NB4 (cell line): ENCODE results near the gene ZCCHC2.

Experiments used
- DNase-seq: peaks from one replicate; pipeline ENCODE4 v3.0.0; 2010; ENCODE audit warnings: low read depth
- H3K4me3 ChIP-seq: one replicate; pipeline ENCODE4 v1.5.1; 2011; ENCODE audit warnings: mild to moderate bottlenecking, low read depth, low read length, moderate library complexity
- MYC ChIP-seq: IDR thresholded peaks from 2 replicates; pipeline ENCODE4 v1.6.1; 2011; ENCODE audit warnings: low read depth, low read length
- POLR2A ChIP-seq: IDR thresholded peaks from 2 replicates; pipeline ENCODE4 v1.6.1; 2011; ENCODE audit warnings: mild to moderate bottlenecking; ENCODE audit not compliant: insufficient read length; ENCODE audit errors: extremely low read depth
- TF ChIP-seq, protein P1 (sequence below): IDR thresholded peaks from 2 replicates; pipeline ENCODE4 v1.6.1; 2011; ENCODE audit warnings: low read depth, low read length
- TF ChIP-seq, protein P2 (sequence below): IDR thresholded peaks from one replicate; pipeline ENCODE4 v1.5.1; 2012; ENCODE audit warnings: low read depth, low read length

The ZCCHC2 gene

DNA sequence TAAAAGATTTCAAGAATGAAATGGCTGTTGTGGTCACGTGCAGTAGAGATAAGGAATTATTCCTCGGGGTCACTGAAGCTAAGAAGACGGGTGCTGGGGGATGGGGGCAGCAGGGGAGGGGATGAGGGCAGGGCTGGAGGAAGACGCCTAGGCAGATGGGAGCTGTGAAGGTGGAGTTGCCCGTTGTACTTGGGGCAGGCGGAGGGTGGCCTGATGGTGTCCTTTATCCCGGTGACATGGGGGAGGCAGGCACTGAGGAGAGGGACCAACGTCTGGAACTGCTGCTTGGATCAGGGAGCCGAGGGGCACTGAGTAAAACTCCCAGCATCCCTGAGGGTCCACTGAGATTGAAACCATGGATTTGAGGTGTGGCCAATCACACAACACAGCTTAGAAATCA is 64.9 kb downstream of the ZCCHC2 start:
- no peak overlapping the region for H3K4me3 ChIP-seq
- DNase-seq: no peak
- TF ChIP-seq, protein P1, sequence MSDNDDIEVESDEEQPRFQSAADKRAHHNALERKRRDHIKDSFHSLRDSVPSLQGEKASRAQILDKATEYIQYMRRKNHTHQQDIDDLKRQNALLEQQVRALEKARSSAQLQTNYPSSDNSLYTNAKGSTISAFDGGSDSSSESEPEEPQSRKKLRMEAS: no peak
- TF ChIP-seq MYC: no peak
- TF ChIP-seq, protein P2, sequence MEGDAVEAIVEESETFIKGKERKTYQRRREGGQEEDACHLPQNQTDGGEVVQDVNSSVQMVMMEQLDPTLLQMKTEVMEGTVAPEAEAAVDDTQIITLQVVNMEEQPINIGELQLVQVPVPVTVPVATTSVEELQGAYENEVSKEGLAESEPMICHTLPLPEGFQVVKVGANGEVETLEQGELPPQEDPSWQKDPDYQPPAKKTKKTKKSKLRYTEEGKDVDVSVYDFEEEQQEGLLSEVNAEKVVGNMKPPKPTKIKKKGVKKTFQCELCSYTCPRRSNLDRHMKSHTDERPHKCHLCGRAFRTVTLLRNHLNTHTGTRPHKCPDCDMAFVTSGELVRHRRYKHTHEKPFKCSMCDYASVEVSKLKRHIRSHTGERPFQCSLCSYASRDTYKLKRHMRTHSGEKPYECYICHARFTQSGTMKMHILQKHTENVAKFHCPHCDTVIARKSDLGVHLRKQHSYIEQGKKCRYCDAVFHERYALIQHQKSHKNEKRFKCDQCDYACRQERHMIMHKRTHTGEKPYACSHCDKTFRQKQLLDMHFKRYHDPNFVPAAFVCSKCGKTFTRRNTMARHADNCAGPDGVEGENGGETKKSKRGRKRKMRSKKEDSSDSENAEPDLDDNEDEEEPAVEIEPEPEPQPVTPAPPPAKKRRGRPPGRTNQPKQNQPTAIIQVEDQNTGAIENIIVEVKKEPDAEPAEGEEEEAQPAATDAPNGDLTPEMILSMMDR: no peak
- no peak for TF ChIP-seq POLR2A

DNA sequence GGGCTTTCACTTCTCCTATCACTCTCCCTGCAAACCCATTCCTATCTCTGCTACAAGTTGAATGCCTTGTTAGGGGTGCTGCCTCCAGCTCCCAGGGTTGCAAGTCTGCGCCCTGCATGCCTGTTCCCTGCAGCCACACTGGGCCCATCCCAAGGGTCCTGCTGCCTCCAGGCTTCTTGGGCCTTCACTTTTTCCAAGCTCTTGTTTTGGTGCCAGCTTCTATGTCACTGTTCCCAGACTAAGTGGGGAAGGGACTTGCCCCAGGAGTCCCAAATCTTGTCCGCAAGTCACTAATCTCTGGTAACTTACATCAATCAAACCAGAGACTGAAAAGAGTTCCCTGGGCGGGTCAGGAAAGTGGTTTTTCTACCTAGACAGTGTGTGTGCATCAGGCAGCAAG is 65.4 kb downstream of the ZCCHC2 start:
- DNase-seq: no peak
- no peak overlapping the region for H3K4me3 ChIP-seq
- TF ChIP-seq POLR2A (no peak), MYC (no peak)
- TF ChIP-seq, protein P2: no peak
- TF ChIP-seq, protein P1: no peak

DNA sequence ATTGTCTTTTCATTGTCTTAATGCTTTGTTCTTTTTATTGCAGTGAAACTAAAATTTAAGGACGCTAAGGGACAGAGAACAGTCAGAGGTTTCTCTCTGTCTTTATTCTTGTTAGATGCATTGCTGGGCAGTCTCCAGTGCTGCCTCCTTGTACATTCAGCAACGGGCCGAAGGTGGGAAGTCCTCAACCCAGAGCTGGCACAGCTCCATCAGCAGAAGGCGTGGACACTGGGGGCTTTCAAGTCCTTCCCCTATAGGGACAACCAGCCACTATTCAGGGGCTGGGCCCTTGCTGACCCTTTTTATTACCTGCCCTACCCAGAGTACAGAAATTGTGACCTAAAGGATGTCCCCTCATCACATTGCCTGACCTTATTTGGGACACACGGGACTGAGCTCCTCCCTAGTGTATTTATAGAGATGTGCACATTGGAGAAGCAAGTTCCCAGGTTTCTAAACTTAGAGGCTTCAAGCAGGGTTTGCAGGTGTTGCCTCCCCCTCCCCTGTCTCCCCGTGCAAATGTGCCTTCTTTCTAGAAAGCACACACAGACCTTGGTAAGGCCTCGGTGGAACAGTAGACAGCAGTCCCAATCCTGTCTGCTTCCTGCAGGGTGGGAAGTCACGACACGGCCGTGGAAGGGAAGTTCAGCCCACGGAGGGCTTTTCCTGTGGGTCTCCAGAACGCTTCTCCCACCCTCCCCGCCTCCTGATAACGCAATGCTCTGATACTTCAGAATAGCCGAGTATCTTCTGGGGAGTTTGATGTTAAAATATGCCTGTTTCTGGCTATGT is 68.2 kb downstream of the ZCCHC2 start:
- TF ChIP-seq POLR2A: no peak
- TF ChIP-seq, protein P2: no peak
- no peak for TF ChIP-seq MYC
- TF ChIP-seq, protein P1: no peak
- no peak for DNase-seq
- no peak overlapping the region for H3K4me3 ChIP-seq

DNA sequence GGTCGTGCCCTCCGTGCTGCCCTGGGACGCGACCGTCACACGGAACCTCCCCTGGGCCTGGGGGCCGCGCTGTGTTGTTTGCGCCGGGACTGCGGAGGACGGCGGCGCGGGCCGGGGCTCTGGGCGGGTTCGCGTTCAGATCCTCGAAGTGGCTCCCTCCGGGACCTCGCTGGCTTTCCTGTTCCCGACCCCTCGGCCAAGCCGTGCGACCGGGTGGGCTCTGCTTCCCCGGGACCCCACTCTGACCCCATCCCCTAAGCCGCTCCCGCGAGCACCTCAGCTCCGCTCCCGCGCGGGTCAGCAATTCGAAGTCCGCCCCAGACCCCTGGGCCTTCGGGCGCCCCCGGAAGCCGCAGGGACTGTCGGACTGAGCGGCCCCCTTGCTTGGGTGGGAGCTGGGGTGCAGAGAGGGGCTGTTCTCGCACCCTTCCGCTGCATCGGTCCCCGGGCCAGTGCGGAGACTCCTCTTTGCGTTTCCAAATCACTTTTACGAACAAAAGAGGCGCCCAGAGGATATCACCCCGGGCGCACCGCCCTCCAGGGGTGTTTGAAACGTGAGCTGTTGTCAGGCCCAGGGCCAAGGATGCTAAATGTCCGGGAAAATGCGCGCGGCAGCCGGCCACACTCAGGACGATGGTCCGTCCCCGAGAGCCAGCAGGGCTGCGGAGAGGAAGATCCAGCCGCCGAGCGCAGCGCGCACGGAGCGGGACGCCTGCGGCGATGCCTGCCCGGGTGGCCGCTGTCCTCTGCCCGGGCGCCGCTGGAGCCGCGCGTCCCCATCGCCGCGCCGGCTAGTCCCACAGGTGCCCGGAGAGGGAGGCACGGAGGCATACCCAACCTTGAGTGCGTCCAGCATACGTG is 73.5 kb downstream of the ZCCHC2 start:
- no peak overlapping the region for H3K4me3 ChIP-seq
- DNase-seq: no peak
- TF ChIP-seq, protein P2: no peak
- no peak for TF ChIP-seq POLR2A
- no peak for TF ChIP-seq MYC
- TF ChIP-seq, protein P1: no peak

DNA sequence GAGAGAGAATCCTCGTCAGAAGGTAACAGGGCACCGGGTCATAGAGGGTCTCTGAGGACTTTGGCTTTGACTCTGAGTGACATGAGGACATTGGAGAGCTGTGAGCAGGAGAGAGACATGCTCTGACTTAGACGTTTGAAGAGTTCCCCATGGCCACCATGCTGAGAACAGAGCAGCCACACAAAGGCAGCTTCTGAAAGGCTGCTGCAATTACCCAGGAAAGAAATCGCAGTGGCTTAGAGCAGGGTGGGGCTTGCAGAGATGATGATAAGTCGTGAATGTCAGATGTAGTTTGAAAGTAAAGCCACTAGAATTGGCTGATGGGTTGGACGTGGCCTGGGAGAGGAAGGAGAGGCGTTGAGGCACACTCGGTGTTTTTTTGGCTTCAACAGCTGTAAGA is 79.0 kb downstream of the ZCCHC2 start:
- no peak overlapping the region for H3K4me3 ChIP-seq
- DNase-seq: no peak
- TF ChIP-seq MYC (no peak), POLR2A (no peak)
- TF ChIP-seq, protein P2: no peak
- TF ChIP-seq, protein P1: no peak
